HG02642 (cell line): ENCODE measurements around the gene AP3S1.

Experiments
- ATAC-seq: cut with Tn5 transposase; IDR thresholded peaks from one replicate; pipeline ENCODE4 v1.9.1; 2021; ENCODE audit warnings: mild to moderate bottlenecking; ENCODE audit not compliant: unreplicated experiment, poor library complexity

The AP3S1 gene

GRCh38 chr5:115930630-115931337 is 89.0 kb downstream of the AP3S1 start:
- ATAC-seq: no peak

GRCh38 chr5:115932991-115933390 is 91.3 kb downstream of the AP3S1 start:
- ATAC-seq: no peak

- no peak for ATAC-seq
Observed at GRCh38 chr5:115934388-115934974, 92.7 kb downstream of the AP3S1 start.

- ATAC-seq: no peak
Observed at GRCh38 chr5:115936031-115936430, 94.3 kb downstream of the AP3S1 start.

GRCh38 chr5:115939059-115939458 is 97.3 kb downstream of the AP3S1 start:
- no peak for ATAC-seq

- ATAC-seq: no peak
Observed at GRCh38 chr5:115940080-115940810, 98.5 kb downstream of the AP3S1 start.

GRCh38 chr5:115941051-115941675 is 99.4 kb downstream of the AP3S1 start:
- no peak for ATAC-seq

GRCh38 chr5:115944501-115944900 is 102.8 kb downstream of the AP3S1 start:
- no peak for ATAC-seq

- no peak for ATAC-seq
Observed at GRCh38 chr5:115946655-115947054, 104.9 kb downstream of the AP3S1 start.

GRCh38 chr5:115947260-115947659 is 105.5 kb downstream of the AP3S1 start:
- no peak for ATAC-seq

GRCh38 chr5:115948091-115948534 is 106.4 kb downstream of the AP3S1 start:
- ATAC-seq: no peak

GRCh38 chr5:115949096-115949495 is 107.4 kb downstream of the AP3S1 start:
- no peak for ATAC-seq

- no peak for ATAC-seq
Observed at GRCh38 chr5:115952588-115952987, 110.9 kb downstream of the AP3S1 start.

- no peak for ATAC-seq
Observed at GRCh38 chr5:115954144-115954543, 112.4 kb downstream of the AP3S1 start.

- ATAC-seq: no peak
Observed at GRCh38 chr5:115956957-115957356, 115.2 kb downstream of the AP3S1 start.

GRCh38 chr5:115961381-115962238 is 119.9 kb downstream of the AP3S1 start:
- ATAC-seq: no peak

GRCh38 chr5:115962239-115962564 is 120.5 kb downstream of the AP3S1 start, which contains the start of gene LVRN:
TSS of gene LVRN (plus strand) at chr5:115962475. CDS start at chr5:115962618, 143 bp downstream.
- no peak for ATAC-seq

- peak; percentile 57 for ATAC-seq
Observed at GRCh38 chr5:115962565-115963402, 121.0 kb downstream of the AP3S1 start.

GRCh38 chr5:115963566-115963965 is 121.8 kb downstream of the AP3S1 start:
- no peak for ATAC-seq
